Stimulated activated CD4-positive, alpha-beta T cell treated with anti-CD3 and anti-CD28 coated beads, Interleukin-12 subunit alpha, Interleukin-12 subunit beta, amount 100 ng/mL, for 4 hours (primary cell): Measurements from ENCODE around the gene MAP3K20.
A peak's percentile ranks its signal among the peaks of the same experiment; 100 is the strongest.
"Not testable (repeated sequence)": the region's sequence is repeated elsewhere in the genome, so short reads cannot be mapped to it uniquely, and the experiment has no call there.

Experiments
- DNase-seq: peaks from one replicate; pipeline ENCODE4 v3.0.0-alpha.2; 2020

The MAP3K20 gene

GRCh38 chr2:173075781-173076580 lies at the start of gene MAP3K20:
Gene MAP3K20, plus strand, starts transcription at chr2:173075846. Its CDS starts 15,186 bp downstream, at chr2:173091032.
- peak; percentile 41 for DNase-seq

DNA sequence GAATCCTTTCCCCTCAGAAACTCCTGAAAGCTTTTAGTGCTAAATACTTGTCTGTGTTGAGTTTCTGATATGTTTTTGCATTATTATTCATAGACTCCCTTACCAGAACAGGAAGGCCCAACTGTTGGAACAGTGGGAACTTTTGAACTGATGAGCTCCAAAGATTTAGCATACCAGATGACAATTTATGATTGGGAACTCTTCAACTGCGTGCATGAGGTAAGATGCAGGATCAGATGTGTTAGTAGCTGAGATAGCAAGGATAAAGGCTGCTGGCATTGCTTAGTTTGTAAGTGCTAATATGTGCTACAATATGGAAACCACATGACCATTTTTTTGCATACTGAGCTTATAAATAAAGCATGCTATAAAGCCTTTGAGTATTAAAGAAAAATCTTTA lies 49.2 kb upstream of the MAP3K20 start:
- no peak for DNase-seq

GRCh38 chr2:173027181-173028128 lies 48.2 kb upstream of the MAP3K20 start:
- DNase-seq = peak; percentile 64

GRCh38 chr2:173028141-173028540 lies 47.5 kb upstream of the MAP3K20 start:
- no peak for DNase-seq

DNA sequence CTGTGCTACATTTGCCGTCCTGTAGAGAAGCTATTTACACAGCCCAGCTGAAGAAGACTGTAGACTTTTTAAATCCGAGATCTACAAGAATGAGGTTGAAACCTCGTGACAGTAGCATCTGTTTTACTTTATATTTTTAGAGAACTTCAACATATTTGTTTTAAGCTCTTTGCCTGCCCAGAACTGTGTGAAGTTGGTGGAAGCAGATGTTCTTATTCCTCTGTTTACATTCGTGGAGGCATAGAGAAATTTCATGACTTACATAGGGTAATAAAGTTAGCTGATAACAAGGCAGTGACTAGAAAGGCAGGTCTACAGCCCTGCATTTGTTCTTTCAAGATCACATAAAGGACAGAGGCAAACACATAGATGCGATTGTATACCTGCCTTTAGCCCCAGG lies 47.0 kb upstream of the MAP3K20 start:
- no peak for DNase-seq

GRCh38 chr2:173030561-173031490 lies 44.8 kb upstream of the MAP3K20 start:
- no peak for DNase-seq

DNA sequence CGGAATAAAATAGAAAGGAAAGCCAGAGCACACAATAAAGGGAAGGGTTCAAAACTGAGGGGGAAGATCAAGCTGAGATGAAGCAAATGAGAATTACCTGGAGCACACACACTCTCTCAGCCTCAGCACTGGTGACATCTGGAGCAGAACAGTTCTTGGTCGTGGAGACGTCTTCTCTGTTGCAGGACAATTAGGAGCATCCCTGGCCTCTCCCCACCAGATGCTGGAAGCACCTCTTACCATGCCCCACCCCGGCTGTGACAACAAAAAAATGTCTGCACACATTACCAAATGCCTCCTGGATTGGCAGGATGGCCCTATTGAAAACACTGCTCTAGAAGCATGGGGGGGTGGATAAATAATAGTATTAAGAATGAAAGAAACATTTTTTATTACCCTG lies 43.6 kb upstream of the MAP3K20 start:
- no peak for DNase-seq

- DNase-seq = no peak
Observed at GRCh38 chr2:173033084-173033483, 42.6 kb upstream of the MAP3K20 start.

- no peak for DNase-seq
Observed at GRCh38 chr2:173034143-173034542, 41.5 kb upstream of the MAP3K20 start.

GRCh38 chr2:173037245-173038120 lies 38.2 kb upstream of the MAP3K20 start:
- no peak for DNase-seq

DNA sequence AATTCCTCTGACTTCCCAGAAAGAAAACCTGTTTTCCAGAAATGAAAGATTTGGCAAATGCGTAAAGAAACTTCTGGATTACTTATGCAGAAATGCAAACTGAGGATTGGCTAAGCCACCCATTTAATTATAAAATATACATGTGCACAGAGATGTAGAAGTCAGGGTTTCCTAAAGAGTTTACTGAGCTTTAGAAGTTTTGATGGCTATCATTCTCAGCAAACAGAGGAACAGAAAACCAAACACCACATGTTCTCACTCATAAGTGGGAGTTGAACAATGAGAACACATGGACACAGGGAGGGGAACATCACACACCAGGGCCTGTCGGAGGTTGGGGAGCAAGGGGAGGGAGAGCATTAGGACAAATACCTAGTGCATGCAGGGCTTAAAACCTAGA lies 37.4 kb upstream of the MAP3K20 start:
- DNase-seq = not testable (repeated sequence)

DNA sequence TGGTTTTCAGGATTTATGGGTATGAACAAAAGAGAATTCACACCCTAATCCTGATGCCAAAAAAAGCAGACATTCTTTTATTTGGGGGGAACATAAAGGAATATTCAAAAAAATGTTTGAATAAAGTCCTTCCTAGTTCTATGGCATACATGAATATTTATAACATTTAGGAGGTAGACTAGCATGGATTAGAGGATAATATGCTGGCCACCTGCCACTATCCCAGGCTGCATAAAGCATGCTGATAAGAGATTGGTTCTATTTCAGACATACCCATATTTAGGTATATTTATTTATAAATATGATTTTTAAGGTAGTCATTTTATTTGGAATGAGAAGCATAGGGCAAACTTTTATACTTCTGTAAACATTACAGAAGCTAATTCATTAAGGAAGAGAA lies 34.9 kb upstream of the MAP3K20 start:
- DNase-seq = no peak

- DNase-seq = no peak
Observed at GRCh38 chr2:173043476-173043875, 32.2 kb upstream of the MAP3K20 start.

- no peak for DNase-seq
Observed at GRCh38 chr2:173043897-173044519, 31.6 kb upstream of the MAP3K20 start.

DNA sequence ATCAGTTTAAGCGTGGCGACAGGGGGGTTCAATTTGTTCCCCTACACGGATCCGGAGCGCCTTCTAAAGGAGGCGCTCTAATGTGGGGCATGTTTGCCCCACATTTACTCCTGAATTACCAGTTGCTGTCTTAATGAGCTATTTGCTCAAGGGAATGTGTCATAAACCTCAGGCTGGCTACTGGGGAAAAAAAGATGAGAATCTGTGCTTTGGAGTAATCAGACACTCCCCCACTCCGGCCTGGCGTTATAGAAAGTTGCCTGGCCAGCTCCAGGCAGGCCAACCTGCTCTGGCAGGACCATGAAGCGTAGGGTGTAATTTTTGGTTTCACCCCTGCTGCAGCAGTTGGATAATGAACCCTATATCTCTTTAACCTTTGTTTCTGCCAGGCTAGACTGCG lies 31.0 kb upstream of the MAP3K20 start:
- no peak for DNase-seq

- no peak for DNase-seq
Observed at GRCh38 chr2:173045181-173045580, 30.5 kb upstream of the MAP3K20 start.

GRCh38 chr2:173048522-173048896 lies 27.1 kb upstream of the MAP3K20 start:
- DNase-seq = no peak

- peak; percentile 7 for DNase-seq
Observed at GRCh38 chr2:173048897-173049661, 26.6 kb upstream of the MAP3K20 start.

DNA sequence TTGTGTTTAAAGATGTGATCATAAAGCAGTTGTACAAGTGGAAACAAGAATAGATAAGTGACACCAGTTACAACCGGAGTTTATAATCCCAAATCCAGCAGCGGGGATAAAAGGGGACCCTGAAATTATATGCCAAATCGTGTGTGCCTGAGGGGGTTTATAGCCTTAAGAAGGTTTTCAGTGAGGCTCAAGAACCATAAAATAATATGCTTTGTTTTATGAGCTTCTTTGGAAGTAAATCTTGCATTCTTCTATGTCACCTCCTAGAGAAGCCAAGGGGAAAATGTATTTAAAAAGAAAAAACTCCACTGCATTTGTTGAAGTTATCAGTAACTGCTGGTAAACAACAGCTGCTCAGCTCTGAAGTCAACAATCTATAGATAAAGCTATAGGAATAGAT lies 25.8 kb upstream of the MAP3K20 start:
- DNase-seq = no peak

DNA sequence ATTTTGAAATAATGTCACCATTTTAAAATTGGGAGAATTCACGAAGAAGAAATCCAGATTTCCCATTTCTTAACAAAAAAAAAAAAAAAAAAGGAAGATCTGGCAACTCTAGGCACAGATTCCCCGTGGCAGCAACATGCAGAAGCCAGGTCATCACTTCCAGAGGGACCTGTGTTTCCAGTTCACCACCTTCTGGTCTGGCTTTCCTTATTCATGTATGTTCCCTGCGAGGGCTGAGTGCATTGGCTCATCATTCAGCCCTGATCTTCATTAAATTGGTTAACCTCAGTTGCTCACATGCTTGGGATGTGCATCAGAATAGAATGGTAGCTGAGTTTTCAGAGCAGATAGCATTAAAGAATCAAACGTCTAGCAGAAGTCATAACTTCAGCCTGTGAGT lies 25.0 kb upstream of the MAP3K20 start:
- DNase-seq = no peak
